Measurements from ENCODE around the gene REST. TPM values are rescaled to one million over a fixed set of nuclear protein-coding genes. Genes with fewer than 3 reads are reported as not detected.
A peak's percentile ranks its signal among the peaks of the same experiment; 100 is the strongest.

REST gene
- total and polyA plus RNA-seq, 9 of the 15 experiments (the other 6 are each of a cell fraction or from before 2014, with no cell fraction given), result 2.9 to 24.0 (median 19.2) TPM

GRCh38 chr4:56976837-56977320 lies 69.2 kb downstream of the REST start (continued):
- no peak for TF ChIP-seq MEF2A (IDR thresholded peaks at IDR 0.05; ENCODE audit: control insufficient read depth, low read depth, low read length)
- peak; percentile 91 for TF ChIP-seq HNRNPL (IDR thresholded peaks at IDR 0.05; ENCODE audit: low read depth, low read length)
- TF ChIP-seq KAT7 (CRISPR knock-in tag; IDR thresholded peaks at IDR 0.05; ENCODE audit: borderline replicate concordance), result peak; percentile 13; the same call in 1 of the 2 replicates
- TF ChIP-seq RBM14 (IDR thresholded peaks at IDR 0.05; ENCODE audit: borderline replicate concordance, insufficient read depth, low read depth, low read length), result 0 out of 2 replicates have a peak, but pooled peaks have one; percentile 39
- TF ChIP-seq MCM2 (IDR thresholded peaks at IDR 0.05; ENCODE audit: low read depth), result no peak
- peak in 1 of 2 experiments; percentile 11; a peak in 1 of 4 replicates for TF ChIP-seq NONO (IDR thresholded peaks at IDR 0.05; ENCODE audit: low read depth in 2 of 2, low read length in 1 of 2)
- no peak for TF ChIP-seq CCNT2 (IDR thresholded peaks at IDR 0.05; ENCODE audit: borderline replicate concordance, extremely low read depth, insufficient read length, low read depth, low read length)
- no peak for TF ChIP-seq RFX7 (CRISPR knock-in tag; IDR thresholded peaks at IDR 0.05)
- TF ChIP-seq ETV1 (tag; conservative IDR thresholded peaks at IDR 0.05; ENCODE audit: low read depth), result no peak
- no peak for TF ChIP-seq HMG20A (CRISPR knock-in tag; conservative IDR thresholded peaks at IDR 0.05)
- TF ChIP-seq ZNF347 (CRISPR knock-in tag; IDR thresholded peaks at IDR 0.05; ENCODE audit: low read depth), result no peak
- TF ChIP-seq CHCHD3 (CRISPR knock-in tag; IDR thresholded peaks at IDR 0.05), result no peak
- 0 out of 2 replicates have a peak, but pooled peaks have one; percentile 38 for TF ChIP-seq ZEB2 (IDR thresholded peaks at IDR 0.05)
- no peak for TF ChIP-seq STAT5A (IDR thresholded peaks at IDR 0.05; ENCODE audit: borderline replicate concordance, low read length)
- peak; percentile 68; the same call in 1 of the 2 replicates for TF ChIP-seq SAFB (IDR thresholded peaks at IDR 0.05; ENCODE audit: borderline replicate concordance, low read depth, low read length)
- TF ChIP-seq ZNF609 (CRISPR knock-in tag; IDR thresholded peaks at IDR 0.05; ENCODE audit: borderline replicate concordance), result 0 out of 2 replicates have a peak, but pooled peaks have one; percentile 14
- TF ChIP-seq, protein P1, sequence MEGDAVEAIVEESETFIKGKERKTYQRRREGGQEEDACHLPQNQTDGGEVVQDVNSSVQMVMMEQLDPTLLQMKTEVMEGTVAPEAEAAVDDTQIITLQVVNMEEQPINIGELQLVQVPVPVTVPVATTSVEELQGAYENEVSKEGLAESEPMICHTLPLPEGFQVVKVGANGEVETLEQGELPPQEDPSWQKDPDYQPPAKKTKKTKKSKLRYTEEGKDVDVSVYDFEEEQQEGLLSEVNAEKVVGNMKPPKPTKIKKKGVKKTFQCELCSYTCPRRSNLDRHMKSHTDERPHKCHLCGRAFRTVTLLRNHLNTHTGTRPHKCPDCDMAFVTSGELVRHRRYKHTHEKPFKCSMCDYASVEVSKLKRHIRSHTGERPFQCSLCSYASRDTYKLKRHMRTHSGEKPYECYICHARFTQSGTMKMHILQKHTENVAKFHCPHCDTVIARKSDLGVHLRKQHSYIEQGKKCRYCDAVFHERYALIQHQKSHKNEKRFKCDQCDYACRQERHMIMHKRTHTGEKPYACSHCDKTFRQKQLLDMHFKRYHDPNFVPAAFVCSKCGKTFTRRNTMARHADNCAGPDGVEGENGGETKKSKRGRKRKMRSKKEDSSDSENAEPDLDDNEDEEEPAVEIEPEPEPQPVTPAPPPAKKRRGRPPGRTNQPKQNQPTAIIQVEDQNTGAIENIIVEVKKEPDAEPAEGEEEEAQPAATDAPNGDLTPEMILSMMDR (IDR thresholded peaks at IDR 0.05 in 2 of 3, conservative IDR thresholded peaks at IDR 0.05 in 1 of 3; ENCODE audit: insufficient read depth in 2 of 3, low read depth in 1 of 3, low read length in 3 of 3), result 0 out of 6 replicates have a peak, but pooled peaks of 1 of the 3 experiments have one; percentile 1
- TF ChIP-seq SAP30 (IDR thresholded peaks at IDR 0.05; ENCODE audit: borderline replicate concordance, insufficient read depth, low read depth, low read length, poor library complexity, severe bottlenecking), result no peak

Data from K562 (cell line).